ENCODE measurements around the gene ARFRP1.

The ARFRP1 gene

DNA sequence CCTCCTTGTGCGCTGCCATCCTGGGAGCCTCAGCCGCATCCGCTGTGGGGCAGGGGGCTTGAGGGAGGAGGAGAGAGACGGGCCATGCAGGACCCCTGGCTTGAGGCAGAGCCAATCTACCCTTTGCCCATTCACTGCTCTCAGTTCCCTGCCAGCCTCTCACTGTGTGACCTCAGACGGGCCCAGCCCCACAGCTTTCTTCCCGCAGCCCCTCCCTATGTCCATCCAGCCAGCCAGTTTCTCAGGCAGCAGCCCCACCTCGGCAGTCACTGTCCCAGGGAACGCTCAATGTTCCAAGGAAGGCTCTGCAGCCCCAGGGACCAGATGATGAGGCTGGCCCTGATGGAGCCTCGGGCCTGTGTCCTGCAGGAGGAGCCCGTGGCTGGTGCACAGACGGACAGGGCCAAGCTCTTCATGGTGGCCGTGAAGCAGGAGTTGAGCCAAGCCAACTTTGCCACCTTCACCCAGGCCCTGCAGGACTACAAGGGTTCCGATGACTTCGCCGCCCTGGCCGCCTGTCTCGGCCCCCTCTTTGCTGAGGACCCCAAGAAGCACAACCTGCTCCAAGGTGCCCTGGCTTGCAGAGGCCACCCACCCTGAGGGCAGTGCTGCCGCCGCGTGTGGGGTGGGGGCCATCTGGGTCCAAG is 15.2 kb downstream of the ARFRP1 start:
- no peak overlapping the region for H3K4me3 ChIP-seq (IDR thresholded peaks at IDR 0.05; ENCODE audit: insufficient read depth, low read depth, low read length)
- H2AFZ ChIP-seq (ENCODE audit: low read depth), result no peak overlapping the region
- no peaks in the 10 kb centered on the region for H3K4me1 ChIP-seq (ENCODE audit: low read depth, poor library complexity, severe bottlenecking)
- TF ChIP-seq CTCF (conservative IDR thresholded peaks at IDR 0.05; ENCODE audit: low read depth, low read length), result no peak
- H3K27ac ChIP-seq, result no peak overlapping the region
- H3K79me2 ChIP-seq (ENCODE audit: insufficient read depth, low read depth), result no peaks in the 10 kb centered on the region
- H4K20me1 ChIP-seq (ENCODE audit: insufficient read depth), result no peaks in the 10 kb centered on the region
- H3K9ac ChIP-seq, result no peak overlapping the region
- no peaks in the 10 kb centered on the region for H3K36me3 ChIP-seq (ENCODE audit: insufficient read depth)
- no peak overlapping the region for H3K4me2 ChIP-seq
- H3K27me3 ChIP-seq (ENCODE audit: insufficient read depth, low read depth), result no peaks in the 10 kb centered on the region; the same call in 1 of the 2 replicates

GRCh38 chr20:63691711-63692435 is 15.9 kb downstream of the ARFRP1 start:
- Histone ChIP-seq H4K20me1 (ENCODE audit: insufficient read depth) (no peaks in the 10 kb centered on the region), H2AFZ (ENCODE audit: low read depth) (no peak overlapping the region), H3K27me3 (ENCODE audit: insufficient read depth, low read depth) (no peaks in the 10 kb centered on the region; the same call in 1 of the 2 replicates), H3K4me1 (ENCODE audit: low read depth, poor library complexity, severe bottlenecking) (no peaks in the 10 kb centered on the region), H3K79me2 (ENCODE audit: insufficient read depth, low read depth) (no peaks in the 10 kb centered on the region), H3K9ac (no peak overlapping the region), H3K36me3 (ENCODE audit: insufficient read depth) (no peaks in the 10 kb centered on the region), H3K4me3 (IDR thresholded peaks at IDR 0.05; ENCODE audit: insufficient read depth, low read depth, low read length) (no peak overlapping the region), H3K4me2 (no peak overlapping the region), H3K27ac (no peak overlapping the region)
- TF ChIP-seq CTCF (conservative IDR thresholded peaks at IDR 0.05; ENCODE audit: low read depth, low read length), result no peak

DNA sequence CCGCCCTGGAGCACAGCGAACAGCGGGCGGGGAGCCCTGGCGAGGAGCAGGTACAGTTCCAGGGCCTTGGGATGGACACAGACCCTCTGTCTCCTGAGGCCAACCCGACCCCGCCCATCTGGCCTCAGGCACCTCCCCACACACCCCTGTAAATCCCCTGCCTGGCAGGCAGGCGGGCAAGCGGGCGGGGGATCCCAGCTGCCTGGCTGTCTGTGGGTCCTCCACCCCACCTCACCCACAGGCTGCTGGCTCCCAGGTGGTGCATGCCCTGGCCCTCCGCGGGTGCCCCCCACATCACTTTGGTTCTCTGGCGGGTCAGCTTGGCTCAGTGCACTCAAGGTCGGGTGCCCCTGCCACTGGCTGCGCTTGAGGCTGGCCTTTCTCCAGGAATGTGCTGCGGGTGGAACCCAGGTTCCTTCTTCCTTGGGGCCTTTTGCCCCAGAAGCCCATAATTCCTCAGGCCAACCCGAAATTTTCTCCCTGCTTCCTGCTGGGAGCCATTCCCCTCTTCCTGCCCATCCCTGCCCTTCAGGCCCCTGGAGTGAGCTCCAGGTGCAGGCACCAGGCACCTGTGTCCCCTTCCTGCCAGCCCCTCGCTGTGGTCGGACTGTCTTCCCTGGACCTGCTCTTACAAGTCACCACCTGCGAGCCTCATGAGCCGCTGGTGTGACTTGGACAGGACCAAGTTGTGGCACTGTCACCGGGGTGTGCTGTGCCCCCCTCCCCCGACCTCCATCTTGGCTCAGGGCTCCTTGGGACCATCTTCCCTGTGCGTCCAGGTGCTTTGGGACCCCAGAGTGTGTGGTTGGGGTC is 16.7 kb downstream of the ARFRP1 start:
- Histone ChIP-seq H2AFZ (ENCODE audit: low read depth) (no peak overlapping the region), H4K20me1 (ENCODE audit: insufficient read depth) (no peaks in the 10 kb centered on the region), H3K36me3 (ENCODE audit: insufficient read depth) (no peaks in the 10 kb centered on the region), H3K4me3 (IDR thresholded peaks at IDR 0.05; ENCODE audit: insufficient read depth, low read depth, low read length) (no peak overlapping the region), H3K27ac (no peak overlapping the region), H3K4me1 (ENCODE audit: low read depth, poor library complexity, severe bottlenecking) (no peaks in the 10 kb centered on the region), H3K4me2 (no peak overlapping the region), H3K79me2 (ENCODE audit: insufficient read depth, low read depth) (no peaks in the 10 kb centered on the region), H3K27me3 (ENCODE audit: insufficient read depth, low read depth) (no peaks in the 10 kb centered on the region; the same call in 1 of the 2 replicates), H3K9ac (no peak overlapping the region)
- no peak for TF ChIP-seq CTCF (conservative IDR thresholded peaks at IDR 0.05; ENCODE audit: low read depth, low read length)

- H3K36me3 ChIP-seq (ENCODE audit: insufficient read depth), result no peaks in the 10 kb centered on the region
These were observed 17.5 kb downstream of the ARFRP1 start for GRCh38 chr20:63690003-63690897.

More at GRCh38 chr20:63690003-63690897, 17.5 kb downstream of the ARFRP1 start:
- Histone ChIP-seq H3K4me2 (no peak overlapping the region), H4K20me1 (ENCODE audit: insufficient read depth) (no peaks in the 10 kb centered on the region), H3K27me3 (ENCODE audit: insufficient read depth, low read depth) (no peaks in the 10 kb centered on the region; the same call in 1 of the 2 replicates), H2AFZ (ENCODE audit: low read depth) (no peak overlapping the region), H3K4me3 (IDR thresholded peaks at IDR 0.05; ENCODE audit: insufficient read depth, low read depth, low read length) (no peak overlapping the region), H3K4me1 (ENCODE audit: low read depth, poor library complexity, severe bottlenecking) (no peaks in the 10 kb centered on the region), H3K27ac (no peak overlapping the region), H3K79me2 (ENCODE audit: insufficient read depth, low read depth) (no peaks in the 10 kb centered on the region), H3K9ac (no peak overlapping the region)
- no peak for TF ChIP-seq CTCF (conservative IDR thresholded peaks at IDR 0.05; ENCODE audit: low read depth, low read length)

Data from KMS-11 (cell line).